Measurements from ENCODE around the gene PPP1CA.

Gene PPP1CA

GRCh38 chr11:67382276-67383136 is 19.2 kb downstream of the PPP1CA start:
- DNase-seq (ENCODE audit: low read depth) = peak; percentile 78

DNA sequence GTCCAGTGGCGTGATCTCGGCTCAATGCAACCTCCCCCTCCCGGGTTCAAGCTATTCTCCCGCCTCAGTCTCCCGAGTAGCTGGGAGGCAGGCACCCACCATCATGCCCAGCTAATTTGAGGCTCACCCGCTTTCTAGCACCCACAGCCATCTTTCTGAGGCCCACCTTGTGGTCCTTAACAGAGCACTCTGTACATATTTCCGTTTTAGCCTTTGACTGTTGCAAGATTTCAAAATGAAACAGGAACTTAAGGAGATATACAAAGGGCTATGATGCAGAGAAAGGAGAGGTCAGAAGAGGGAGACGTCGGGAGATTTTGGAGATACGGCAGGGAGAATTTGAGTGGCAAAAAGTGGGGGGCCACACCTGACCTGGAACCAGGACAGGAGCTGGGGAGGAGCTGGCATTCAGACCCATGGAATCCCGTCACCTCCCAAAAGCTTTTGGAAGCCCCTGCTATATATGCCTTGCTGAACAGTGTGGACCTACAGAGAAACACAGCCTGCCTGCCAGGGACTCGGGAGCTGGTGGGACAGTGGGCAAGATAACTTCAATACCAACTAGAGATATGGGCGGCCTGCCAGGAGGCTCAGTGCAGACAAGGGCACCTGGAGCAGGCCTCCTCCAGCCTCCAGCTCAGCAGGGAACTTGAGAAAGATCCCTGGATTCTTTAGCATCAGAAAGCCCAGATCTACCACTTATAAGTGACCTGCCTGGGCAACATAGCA is 20.2 kb downstream of the PPP1CA start:
- no peak for DNase-seq (ENCODE audit: low read depth)

- DNase-seq (ENCODE audit: low read depth) = no peak
These were observed 22.3 kb downstream of the PPP1CA start for GRCh38 chr11:67379061-67380058.

GRCh38 chr11:67378544-67378943 is 23.1 kb downstream of the PPP1CA start:
- no peak for DNase-seq (ENCODE audit: low read depth)

DNA sequence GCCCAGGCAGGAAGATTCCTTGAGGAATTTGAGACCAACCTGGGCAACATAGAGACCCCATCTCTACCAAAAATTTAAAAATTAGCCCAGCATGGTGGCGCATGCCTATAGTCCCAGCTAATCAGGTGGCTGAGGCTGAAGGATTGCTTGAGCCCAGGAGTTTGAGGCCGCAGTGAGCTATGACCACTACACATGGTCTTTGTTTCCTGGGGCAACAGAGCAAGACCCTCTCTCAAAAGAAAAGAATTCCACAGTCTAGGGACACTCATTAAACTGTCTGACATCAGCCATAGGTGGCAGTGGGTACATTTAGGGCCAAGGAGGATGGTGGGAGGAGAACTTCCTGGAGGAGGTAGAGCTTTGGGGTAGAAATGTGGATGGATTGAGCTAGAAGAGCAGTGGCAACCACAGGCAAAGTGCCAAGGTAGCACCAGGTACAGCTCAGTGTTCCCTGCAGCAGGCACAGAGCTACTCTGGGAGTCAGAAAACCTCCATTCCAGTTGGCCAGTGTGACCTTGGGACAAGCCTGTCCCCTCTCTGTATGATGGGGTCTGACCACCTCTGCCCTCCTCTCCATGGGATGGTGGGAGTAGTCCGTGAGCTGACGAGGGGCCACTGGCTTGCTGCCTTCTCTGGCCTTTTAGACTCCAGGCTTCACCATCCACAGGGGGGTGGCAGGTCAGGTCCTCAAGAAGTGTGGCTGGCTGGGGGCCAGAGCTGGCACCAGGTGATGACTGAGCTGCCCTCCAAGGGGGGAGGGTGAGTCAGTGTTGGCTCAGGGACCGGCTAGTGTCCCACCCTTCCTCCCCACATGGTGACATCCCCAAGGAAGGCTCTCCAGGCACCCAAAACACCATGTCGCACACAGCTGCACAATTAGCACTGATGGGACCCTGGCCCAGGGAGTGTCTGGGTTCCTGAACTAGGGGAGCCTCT is 24.5 kb downstream of the PPP1CA start:
- DNase-seq (ENCODE audit: low read depth) = no peak

- DNase-seq (ENCODE audit: low read depth) = no peak
These were observed 25.4 kb downstream of the PPP1CA start for GRCh38 chr11:67376063-67376820.

DNA sequence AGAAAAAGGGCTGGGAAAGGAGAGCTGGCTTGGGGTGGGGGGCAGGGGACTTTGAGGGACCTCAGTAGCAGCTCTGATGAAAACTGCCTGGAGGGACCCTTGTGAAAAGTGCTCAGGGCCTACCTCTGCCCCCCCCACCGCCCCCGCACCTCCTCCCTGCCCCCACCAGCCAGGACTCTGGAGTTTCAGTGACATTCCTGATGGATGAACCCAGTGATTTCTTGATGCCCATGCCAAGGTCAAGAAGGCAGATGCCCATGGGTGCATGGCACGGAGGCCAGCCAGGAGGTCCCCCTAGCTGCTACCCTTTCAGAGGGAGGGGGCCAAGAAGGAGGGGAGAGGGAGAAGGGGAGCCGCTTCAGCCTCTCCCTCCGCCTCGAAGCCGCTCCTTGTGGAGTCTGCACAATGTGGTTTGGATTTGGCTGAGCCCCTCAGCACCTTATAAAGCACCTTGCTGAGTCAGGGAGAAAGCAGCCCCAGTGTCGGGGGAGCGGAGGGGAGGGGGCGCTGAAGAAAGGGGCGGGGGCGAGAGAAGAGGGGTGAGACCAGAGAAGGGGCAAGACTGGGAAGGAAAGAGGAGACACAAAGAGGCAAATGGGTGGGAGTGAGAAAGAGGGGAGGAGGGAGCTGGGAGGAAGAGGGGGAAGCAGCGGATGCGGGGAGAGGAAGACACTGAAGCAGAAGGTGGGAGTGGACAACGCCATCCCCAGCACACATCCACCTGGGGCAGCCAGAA is 26.2 kb downstream of the PPP1CA start:
- DNase-seq (ENCODE audit: low read depth) = no peak

DNA sequence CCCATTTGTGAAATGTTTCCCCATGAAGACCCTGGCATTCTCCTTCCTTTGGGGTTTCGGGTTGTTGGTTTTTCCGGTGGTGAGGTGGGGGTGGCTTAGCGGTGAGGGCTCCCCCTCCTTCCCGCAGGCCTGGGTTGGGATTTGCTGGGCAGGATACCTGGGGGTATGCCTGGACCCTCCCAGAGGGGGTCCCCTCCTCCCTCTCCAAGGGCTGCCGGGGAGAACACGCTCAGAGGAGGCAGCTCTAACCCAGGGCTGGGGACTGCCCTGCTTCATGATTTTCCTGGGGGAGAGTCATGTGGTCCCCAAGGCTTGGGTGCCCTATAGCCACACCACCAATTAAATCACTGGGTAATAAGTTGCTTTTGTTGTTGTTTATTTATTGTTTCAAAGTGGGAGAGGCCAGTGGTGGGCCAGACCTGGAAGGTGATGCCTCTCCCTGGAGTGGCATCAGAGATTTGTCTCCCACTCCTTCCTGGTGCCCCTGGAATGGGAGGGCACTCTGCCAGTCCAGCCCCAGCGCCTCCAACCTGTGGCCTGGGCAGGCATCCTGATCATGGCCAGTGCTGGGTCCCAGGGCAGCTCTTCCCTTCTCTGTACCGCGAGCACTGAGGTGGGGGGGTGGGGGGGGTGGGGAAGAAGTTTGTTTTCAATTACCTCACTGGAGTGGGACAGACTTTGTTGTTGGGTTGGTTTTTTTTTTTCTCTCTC is 26.9 kb downstream of the PPP1CA start:
- DNase-seq (ENCODE audit: low read depth) = no peak

DNA sequence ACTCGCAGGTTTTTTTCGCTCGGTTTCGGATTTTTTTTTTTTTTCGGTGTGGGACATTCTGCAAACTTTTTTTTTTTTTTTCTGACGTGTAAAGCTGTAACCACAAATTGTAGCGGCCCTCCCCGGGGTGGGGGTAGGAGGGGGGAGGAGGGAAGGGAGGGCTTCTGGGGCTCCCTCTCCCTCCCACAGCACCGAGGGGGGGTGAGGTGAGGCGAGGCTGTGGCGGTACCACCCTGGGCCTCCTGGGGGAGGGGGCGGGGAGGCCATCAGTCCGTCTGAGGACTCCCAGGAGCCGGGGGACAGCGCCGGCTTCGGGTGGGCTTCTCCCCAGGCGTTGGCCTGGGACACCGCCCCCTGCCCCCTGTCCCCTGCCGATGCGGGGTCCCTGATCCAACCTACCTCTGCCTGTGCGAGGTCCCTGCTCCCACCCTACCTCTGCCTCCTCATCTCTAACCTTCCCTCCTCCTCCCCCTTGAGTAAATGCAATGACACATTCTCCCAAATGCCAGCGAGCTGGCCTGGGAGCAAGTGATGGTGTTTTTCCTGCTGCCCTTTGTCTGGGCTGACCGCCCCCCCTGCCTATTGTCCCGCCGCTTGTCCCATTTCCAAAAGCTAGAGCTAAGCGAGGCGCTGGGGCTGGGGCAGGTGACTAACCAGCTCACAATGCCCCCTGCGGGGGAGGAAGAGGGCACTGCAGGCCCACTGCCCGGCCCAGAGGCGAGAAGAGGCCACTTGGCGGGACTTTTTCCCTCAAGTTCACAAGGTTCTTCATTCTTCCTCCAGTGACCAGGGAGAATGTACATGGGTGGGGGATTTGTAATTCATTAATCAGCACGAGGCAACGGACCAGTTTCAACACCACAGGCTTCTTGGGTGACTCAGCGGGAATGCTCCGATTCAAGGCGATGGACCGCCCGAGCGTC is 27.7 kb downstream of the PPP1CA start:
- no peak for DNase-seq (ENCODE audit: low read depth)

DNA sequence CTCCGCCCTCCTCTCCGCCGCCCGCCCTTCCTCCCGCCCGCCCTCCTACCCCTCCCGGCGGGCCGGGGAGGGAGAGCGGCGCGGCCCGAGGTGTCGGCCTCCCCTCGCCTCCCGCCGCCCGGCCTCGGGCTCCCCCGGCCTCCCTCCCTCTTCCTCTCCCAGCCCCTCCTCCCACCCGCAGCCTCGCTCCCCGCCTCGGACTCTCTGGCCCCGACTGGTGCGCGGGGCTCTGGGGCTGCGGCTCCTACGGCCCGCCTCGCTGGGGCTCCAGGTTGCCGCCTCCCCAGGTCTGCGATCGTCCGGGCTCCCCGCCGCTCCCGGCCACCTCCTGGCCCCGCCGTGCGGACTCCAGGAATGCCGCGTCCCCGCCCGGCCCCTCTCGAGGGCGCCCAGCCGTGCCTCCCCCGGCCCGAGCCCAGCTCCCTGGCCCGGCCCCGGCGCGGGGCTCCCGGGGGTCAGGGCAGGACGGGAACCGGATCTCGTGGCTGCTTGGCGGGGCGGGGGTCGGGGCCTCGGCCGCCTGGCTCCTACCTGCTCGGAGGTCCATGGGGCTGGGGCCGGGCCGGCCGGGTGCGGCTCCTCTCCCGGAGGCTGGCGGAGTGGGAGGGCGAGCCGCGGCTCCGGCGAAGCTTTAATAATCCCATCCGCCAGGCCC is 28.5 kb downstream of the PPP1CA start, which contains the start of gene CLCF1:
TSS of gene CLCF1 (minus strand) at position 606 of the 655 bp plus-strand sequence. CDS start at position 547, 59 bp downstream.
- DNase-seq (ENCODE audit: low read depth) = no peak

GRCh38 chr11:67372321-67372992 is 29.2 kb downstream of the PPP1CA start:
- no peak for DNase-seq (ENCODE audit: low read depth)

GRCh38 chr11:67371911-67372320 is 29.7 kb downstream of the PPP1CA start:
- no peak for DNase-seq (ENCODE audit: low read depth)

- no peak for DNase-seq (ENCODE audit: low read depth)
These were observed 30.3 kb downstream of the PPP1CA start for GRCh38 chr11:67371189-67371910.

DNA sequence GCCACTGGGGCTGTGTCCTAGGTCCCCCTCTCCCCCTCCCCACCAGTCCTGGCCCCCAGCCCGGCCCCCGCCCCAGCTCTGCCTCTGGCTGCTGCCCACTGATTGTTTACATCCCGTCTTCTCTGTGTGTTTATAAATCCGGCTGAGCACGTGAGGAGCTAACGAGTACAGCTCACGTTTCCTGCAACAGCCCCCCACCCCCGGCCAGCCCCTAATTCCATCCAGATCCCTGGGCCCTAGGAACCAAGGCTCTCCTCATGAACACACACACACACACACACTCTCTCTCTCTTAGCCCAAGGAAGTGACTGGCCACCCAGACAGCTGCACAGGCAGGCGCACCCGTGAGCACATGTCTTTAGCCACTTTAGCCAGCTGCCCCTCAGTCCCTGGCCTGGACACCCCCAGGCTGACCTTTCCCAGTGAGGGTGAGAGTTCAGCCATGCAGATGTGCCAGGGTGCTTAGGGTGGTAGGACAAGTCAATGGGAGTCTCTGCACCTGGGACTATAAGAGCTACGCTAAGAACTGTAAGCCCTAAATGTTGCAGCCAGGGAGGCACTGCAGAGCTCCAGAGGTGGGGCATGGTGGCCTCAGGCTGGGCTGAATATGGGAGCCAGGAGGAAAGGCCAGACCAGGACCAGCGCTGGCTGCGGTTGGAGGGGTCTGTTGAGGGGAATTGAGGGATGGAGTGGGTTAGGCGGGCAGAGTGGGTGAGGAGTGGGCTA is 31.1 kb downstream of the PPP1CA start:
- no peak for DNase-seq (ENCODE audit: low read depth)

DNA sequence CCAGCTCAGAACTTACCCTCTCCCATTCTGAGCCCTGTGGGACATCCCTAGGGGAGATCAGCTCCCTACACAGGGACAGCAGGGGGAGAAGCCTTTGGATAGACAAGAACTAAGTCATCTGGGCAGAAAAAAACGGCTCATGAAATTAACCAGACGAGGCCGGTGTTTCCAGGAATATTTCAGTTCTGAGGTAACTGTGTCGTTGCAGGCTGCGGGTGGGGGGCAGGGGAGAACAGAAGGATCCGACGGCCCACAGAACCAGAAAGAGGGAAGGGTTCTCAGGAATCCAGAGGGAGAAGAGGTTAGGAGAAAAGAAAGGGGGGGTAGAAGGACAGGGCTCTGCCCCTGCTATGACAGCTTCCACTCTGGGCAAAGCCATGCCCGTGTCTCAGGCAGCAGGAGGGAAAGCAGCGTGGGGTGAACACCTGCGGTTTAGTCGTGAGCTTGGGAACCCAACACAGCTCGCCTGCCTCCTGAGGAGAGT is 31.8 kb downstream of the PPP1CA start:
- DNase-seq (ENCODE audit: low read depth) = no peak

Data from activated T-cell treated with anti-CD3 and anti-CD28 coated beads for 48 hours (primary cell).